ENCODE measurements around the gene GCFC2.
"Not testable (repeated sequence)": the region's sequence is repeated elsewhere in the genome, so short reads cannot be mapped to it uniquely, and the experiment has no call there.

GCFC2 gene

DNA sequence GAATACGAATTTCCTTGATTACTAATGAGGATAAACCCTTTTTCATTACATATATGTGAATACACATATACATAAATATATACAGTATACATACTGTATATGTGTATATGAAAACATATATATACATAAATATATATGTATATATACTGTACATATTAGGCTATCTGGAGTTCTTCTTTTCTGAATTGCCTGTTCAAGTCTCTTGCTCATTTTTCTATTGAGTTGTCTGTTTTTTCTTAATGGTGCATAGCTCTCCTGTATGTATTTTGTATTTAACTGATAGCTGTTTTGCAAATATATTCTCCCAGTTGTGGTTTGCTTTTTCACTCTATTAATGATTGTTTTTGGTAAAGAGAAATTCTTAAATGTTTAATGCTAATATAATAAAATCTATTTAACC is 8.9 kb upstream of the GCFC2 start:
- H3K27me3 ChIP-seq (replicated peaks; ENCODE audit: control insufficient read depth, insufficient read depth, low read length): no peaks in the 10 kb centered on the region
- no peak for DNase-seq (ENCODE audit: extremely low read depth, insufficient read length)
- TF ChIP-seq, protein P1, sequence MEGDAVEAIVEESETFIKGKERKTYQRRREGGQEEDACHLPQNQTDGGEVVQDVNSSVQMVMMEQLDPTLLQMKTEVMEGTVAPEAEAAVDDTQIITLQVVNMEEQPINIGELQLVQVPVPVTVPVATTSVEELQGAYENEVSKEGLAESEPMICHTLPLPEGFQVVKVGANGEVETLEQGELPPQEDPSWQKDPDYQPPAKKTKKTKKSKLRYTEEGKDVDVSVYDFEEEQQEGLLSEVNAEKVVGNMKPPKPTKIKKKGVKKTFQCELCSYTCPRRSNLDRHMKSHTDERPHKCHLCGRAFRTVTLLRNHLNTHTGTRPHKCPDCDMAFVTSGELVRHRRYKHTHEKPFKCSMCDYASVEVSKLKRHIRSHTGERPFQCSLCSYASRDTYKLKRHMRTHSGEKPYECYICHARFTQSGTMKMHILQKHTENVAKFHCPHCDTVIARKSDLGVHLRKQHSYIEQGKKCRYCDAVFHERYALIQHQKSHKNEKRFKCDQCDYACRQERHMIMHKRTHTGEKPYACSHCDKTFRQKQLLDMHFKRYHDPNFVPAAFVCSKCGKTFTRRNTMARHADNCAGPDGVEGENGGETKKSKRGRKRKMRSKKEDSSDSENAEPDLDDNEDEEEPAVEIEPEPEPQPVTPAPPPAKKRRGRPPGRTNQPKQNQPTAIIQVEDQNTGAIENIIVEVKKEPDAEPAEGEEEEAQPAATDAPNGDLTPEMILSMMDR (IDR thresholded peaks at IDR 0.05; ENCODE audit: insufficient read depth, low read length, poor library complexity, severe bottlenecking): no peak

DNA sequence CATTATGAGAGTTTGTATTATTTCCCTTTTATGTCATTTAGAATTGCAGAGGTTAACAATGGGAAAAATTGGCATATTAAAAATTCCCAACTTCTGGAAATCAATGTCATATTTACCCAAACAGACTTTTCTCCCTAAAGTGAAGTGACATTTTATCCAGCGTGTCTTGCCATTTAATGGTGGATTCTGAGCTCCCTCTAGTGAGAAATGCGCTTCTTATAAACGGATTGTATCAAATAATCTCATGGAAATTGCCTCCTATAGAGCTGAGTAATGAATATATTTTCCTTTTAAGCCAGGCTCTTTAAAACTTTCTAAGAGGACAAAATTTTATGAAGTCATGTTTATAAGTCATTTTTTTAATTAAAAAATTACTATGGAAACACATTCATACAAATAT is 5.7 kb upstream of the GCFC2 start:
- Histone ChIP-seq H3K27me3 (replicated peaks; ENCODE audit: control insufficient read depth, insufficient read depth, low read length) (no peaks in the 10 kb centered on the region), H3K4me3 (replicated peaks; ENCODE audit: low read depth, low read length) (no peak overlapping the region), H3K36me3 (ENCODE audit: control insufficient read depth, insufficient read depth, low read length) (no peaks in the 10 kb centered on the region)
- TF ChIP-seq, protein P1 (IDR thresholded peaks at IDR 0.05; ENCODE audit: insufficient read depth, low read length, poor library complexity, severe bottlenecking): no peak
- DNase-seq (ENCODE audit: extremely low read depth, insufficient read length): no peak

More for the DNA sequence above, 8.9 kb upstream of the GCFC2 start:
- Histone ChIP-seq H3K4me3 (replicated peaks; ENCODE audit: low read depth, low read length) (no peak overlapping the region), H3K36me3 (ENCODE audit: control insufficient read depth, insufficient read depth, low read length) (no peaks in the 10 kb centered on the region)

DNA sequence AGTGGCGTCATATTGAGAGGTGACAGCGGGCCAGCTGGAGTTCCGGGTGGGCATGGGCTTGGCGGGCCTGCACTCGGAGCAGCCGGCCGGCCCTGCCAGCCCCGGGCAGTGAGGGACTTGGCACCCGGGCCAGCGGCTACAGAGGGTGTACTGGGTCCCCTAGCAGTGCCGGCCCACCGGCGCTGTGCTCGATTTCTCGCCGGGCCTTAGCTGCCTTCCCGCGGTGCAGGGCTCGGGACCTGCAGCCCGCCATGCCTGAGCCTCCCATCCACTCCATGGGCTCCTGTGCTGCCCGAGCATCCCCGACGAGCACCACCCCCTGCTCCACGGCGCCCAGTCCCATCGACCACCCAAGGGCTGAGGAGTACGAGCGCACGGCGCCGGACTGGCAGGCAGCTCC is 875 bp upstream of the GCFC2 start:
- not testable (repeated sequence) for H3K36me3 ChIP-seq (ENCODE audit: control insufficient read depth, insufficient read depth, low read length); H3K27me3 ChIP-seq (replicated peaks; ENCODE audit: control insufficient read depth, insufficient read depth, low read length); DNase-seq (ENCODE audit: extremely low read depth, insufficient read length); H3K4me3 ChIP-seq (replicated peaks; ENCODE audit: low read depth, low read length)

DNA sequence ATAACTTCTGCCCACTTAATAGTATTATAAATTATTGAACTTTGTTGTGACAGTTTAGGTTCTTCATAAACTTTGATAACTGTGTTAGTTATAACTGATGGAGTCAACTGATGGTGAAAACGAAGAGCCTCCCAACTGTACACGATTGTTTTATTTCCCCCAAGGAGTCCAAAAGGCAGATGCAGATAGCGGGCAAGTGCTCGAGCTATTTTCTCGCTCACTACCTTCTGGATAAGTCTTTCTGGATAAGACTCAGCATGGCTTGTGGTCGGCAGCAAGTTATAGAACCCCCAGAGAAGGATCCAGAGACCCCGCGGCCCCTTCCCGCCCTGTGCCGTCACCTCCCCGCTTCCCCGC is 517 bp downstream of the GCFC2 start:
- no peaks in the 10 kb centered on the region for H3K27me3 ChIP-seq (replicated peaks; ENCODE audit: control insufficient read depth, insufficient read depth, low read length)
- TF ChIP-seq, protein P1 (IDR thresholded peaks at IDR 0.05; ENCODE audit: insufficient read depth, low read length, poor library complexity, severe bottlenecking): no peak
- peak overlapping the region; percentile 80 for H3K4me3 ChIP-seq (replicated peaks; ENCODE audit: low read depth, low read length)
- DNase-seq (ENCODE audit: extremely low read depth, insufficient read length): no peak
- H3K36me3 ChIP-seq (ENCODE audit: control insufficient read depth, insufficient read depth, low read length): no peaks in the 10 kb centered on the region

DNA sequence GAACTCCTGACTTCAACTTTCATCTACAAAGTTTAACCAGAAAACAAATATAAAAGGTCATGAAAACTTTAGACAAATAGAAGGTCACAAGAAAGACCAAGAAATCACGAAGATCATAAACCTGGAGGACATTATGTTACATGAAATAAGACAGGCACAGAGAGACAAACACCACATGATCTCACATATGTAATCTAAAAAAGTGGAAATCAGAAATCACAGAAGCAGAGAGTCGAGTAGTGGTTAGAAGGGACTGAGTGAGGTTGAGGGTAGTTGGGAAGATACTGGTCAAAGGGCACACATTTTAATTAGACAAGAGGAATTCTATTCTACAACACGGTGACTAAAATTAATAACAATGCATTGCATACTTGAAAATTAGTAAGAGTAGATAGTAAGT is 1.4 kb downstream of the GCFC2 start:
- Histone ChIP-seq H3K36me3 (ENCODE audit: control insufficient read depth, insufficient read depth, low read length) (peaks cover 1% of the 10 kb centered on the region; the same call in 1 of the 2 replicates), H3K27me3 (replicated peaks; ENCODE audit: control insufficient read depth, insufficient read depth, low read length) (no peaks in the 10 kb centered on the region), H3K4me3 (replicated peaks; ENCODE audit: low read depth, low read length) (peak overlapping the region; percentile 80)
- TF ChIP-seq, protein P1 (IDR thresholded peaks at IDR 0.05; ENCODE audit: insufficient read depth, low read length, poor library complexity, severe bottlenecking): no peak
- DNase-seq (ENCODE audit: extremely low read depth, insufficient read length): no peak

DNA sequence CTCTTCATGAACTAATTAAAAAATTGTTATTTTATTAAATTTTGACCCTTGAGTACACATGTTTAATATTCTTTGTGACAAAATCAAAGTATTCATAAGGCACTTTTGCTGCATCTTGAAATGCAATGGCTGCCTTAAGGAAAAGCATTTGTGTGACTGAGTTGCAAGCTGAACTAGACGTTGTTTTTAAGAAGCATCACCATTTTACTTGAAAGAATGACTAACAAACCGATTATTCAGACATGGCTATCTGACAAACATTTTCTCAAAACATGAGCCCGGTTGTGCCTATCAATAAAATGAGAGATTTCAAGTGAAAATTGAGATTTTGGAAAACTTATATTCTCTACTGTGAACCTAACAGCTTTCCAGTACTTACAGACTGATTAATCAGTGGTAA is 2.8 kb downstream of the GCFC2 start:
- no peak for DNase-seq (ENCODE audit: extremely low read depth, insufficient read length)
- H3K27me3 ChIP-seq (replicated peaks; ENCODE audit: control insufficient read depth, insufficient read depth, low read length): no peaks in the 10 kb centered on the region
- TF ChIP-seq, protein P1 (IDR thresholded peaks at IDR 0.05; ENCODE audit: insufficient read depth, low read length, poor library complexity, severe bottlenecking): no peak
- peaks cover 1% of the 10 kb centered on the region; the same call in 1 of the 2 replicates for H3K36me3 ChIP-seq (ENCODE audit: control insufficient read depth, insufficient read depth, low read length)
- no peak overlapping the region for H3K4me3 ChIP-seq (replicated peaks; ENCODE audit: low read depth, low read length)
